GM12873 (cell line): ENCODE measurements around the gene TUT1.

Experiments used
- CTCF ChIP-seq: IDR thresholded peaks from 2 replicates; pipeline ENCODE4 v1.5.1; 2012; ENCODE audit warnings: low read depth, mild to moderate bottlenecking, moderate library complexity, low read length, control low read depth; ENCODE audit not compliant: insufficient read depth; ENCODE audit errors: missing control alignments

The TUT1 gene

DNA sequence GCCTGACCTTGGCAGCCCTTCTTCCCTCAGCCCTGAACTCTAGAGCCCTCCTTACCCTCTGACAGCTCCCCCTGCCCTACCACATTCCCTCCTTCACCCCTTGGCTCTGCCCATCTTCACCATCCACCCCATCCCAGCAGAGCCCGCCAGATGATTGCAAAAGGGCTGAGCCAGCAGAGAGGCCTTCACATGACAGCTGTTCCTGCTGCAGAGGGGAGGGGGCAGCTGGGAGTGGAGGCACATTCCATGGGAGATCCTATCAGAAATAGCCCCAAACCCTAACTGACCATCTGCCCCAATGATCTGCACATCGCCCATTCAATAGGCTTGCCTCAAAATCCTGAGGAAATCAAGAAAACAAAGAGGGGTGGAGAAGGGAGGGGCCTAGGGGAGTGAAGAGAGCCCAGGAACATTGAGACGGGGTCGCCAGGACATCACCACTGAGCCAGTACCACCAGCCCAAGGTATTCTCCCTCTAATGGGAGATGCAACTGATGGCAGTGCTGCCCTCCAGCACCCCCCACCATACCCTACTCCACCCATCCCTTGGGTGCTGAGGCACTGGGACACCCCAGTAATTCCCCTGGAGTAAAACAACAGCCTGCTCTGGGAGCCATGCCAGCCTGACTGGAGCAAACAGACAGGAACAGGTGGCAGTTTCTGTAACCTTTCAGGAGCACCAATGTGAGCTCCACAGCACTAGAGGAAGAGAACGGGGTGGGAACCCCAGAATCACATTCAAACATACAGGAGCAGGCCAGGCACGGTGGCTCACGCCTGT is 36.7 kb downstream of the TUT1 start:
- TF ChIP-seq CTCF, result no peak

GRCh38 chr11:62553839-62554361 is 37.4 kb downstream of the TUT1 start:
- TF ChIP-seq CTCF, result no peak

DNA sequence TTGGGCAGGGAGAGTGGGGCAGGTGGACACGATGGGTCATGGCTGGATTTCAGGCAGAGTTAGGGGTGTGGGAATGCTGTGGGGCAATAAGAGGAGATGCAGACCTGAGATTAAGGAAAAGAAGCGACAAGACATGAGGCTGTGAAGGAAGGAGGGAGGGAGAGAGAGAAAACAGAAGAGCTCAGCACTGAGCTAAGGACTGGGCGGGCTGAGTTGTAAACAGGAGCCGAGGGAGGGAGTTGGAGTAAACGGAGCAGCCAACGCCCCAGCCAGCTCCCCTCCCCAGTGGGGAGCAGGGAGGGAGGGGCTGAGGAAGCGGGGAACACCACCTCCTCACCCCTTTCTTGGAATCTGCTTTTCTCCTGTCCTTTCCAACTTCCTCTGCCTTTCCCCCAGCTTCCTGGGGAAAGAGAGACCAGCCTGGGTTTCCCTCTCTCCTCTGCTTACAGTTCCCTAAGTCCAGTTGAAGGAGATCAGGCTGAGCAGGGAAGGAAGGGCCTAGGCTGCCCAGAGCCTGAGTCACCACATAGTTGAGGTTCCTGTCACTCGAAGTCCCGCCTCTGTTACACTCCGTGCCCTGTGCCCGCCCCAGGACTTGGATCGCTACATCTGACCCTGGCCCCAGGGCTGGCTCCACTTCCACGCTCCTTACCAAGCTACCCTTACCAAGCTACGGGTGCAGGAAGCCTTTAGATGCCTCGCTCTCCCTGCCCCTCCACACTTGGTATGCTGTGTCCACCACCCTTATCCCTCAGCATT is 38.1 kb downstream of the TUT1 start:
- no peak for TF ChIP-seq CTCF

GRCh38 chr11:62552485-62553079 is 38.7 kb downstream of the TUT1 start:
- TF ChIP-seq CTCF, result no peak

GRCh38 chr11:62548545-62549335 is 42.6 kb downstream of the TUT1 start:
- no peak for TF ChIP-seq CTCF

DNA sequence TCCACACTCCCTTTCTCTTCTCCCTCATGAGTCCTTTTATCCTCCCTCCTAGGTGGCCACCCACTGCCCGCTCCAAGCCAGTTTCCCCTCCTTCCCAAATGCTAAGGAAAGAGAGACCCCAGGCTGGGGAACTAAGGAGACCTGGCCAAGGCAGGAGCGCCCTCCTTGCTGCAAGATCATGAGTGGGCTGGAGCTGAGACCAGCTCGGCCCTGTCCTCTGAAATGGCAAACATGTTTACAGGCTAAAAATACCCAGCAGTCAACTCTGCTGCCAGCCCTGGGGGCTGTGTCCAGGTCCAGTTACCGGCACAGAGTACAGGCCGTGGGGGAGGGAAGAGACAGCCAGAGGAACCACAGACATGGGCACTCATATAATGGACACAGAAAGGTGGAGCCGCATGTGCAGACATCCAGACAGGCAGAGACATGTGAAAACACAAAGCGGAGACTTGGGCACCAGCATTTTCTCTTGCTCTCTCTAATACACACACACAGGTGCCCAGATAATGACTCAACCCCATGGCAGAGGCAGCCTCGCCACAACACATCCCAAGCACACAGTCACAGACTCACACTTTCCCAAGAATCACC is 43.5 kb downstream of the TUT1 start:
- TF ChIP-seq CTCF, result no peak
